ENCODE measurements around the gene PTPRN2.

DNA sequence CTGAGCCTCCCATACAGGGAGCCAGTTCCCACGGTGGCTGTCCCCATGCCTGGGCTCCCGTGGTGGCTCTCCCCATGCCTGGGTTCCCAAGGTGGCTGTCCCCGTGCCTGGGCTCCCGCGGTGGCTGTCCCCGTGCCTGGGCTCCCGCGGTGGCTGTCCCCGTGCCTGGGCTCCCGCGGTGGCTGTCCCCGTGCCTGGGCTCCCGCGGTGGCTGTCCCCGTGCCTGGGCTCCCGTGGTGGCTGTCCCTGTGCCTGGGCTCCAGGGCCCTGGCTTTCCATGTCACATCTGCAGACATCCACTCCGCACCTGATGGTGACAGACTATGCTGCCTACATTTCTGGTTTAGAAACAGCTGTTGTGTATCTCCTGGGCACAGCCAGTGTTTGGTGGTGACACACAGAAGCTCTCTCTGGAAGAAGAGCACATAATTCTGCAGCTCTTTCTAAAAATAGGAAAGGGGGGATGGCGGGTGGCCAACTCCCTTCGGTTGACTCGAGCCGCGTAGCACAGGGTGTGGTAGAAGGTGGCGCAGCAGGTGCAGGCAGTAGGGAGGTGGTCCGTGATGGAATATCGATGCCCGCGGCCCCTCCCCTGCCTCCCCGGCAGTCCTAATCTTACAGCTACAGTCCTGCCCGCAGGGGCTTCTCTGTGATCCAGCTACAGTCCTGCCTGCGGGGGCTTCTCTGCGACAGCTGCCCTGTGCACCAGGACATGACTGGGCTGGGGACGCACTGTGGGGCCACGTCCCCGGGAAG, 999.6 kb downstream of the PTPRN2 start:
- TF ChIP-seq, protein P1, sequence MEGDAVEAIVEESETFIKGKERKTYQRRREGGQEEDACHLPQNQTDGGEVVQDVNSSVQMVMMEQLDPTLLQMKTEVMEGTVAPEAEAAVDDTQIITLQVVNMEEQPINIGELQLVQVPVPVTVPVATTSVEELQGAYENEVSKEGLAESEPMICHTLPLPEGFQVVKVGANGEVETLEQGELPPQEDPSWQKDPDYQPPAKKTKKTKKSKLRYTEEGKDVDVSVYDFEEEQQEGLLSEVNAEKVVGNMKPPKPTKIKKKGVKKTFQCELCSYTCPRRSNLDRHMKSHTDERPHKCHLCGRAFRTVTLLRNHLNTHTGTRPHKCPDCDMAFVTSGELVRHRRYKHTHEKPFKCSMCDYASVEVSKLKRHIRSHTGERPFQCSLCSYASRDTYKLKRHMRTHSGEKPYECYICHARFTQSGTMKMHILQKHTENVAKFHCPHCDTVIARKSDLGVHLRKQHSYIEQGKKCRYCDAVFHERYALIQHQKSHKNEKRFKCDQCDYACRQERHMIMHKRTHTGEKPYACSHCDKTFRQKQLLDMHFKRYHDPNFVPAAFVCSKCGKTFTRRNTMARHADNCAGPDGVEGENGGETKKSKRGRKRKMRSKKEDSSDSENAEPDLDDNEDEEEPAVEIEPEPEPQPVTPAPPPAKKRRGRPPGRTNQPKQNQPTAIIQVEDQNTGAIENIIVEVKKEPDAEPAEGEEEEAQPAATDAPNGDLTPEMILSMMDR (conservative IDR thresholded peaks at IDR 0.05 in 1 of 2, IDR thresholded peaks at IDR 0.05 in 1 of 2; ENCODE audit: low read depth in 1 of 2, low read length in 2 of 2), result no peak
- TF ChIP-seq EZH2 (IDR thresholded peaks at IDR 0.05; ENCODE audit: low read length, missing control alignments), result no peak

All from fibroblast of lung (primary cell).